ENCODE measurements around the gene RNF20.

RNF20 gene

DNA sequence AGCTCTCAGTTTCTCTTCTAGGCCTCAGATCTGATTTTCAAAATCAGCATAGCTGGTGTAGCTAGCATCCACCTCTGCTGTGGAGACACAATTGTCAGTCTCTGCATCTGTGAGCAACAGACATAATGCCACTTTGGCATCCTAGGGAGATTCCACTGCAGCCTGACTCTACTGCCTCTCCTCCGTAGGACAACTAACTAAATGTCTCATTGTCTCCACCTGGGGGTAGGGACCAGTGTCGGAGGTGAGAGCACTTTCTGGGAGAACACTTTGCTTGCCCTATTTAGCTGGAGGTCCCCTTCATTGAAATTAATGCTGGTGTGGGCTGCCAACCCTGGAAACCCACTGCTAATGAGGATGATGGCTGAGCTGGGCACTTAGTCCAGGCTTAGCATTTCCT, 59.7 kb downstream of the RNF20 start (continued):
- TF ChIP-seq, protein P1, sequence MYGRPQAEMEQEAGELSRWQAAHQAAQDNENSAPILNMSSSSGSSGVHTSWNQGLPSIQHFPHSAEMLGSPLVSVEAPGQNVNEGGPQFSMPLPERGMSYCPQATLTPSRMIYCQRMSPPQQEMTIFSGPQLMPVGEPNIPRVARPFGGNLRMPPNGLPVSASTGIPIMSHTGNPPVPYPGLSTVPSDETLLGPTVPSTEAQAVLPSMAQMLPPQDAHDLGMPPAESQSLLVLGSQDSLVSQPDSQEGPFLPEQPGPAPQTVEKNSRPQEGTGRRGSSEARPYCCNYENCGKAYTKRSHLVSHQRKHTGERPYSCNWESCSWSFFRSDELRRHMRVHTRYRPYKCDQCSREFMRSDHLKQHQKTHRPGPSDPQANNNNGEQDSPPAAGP (tag by site-specific recombination; IDR thresholded peaks at IDR 0.05) = no peak
- TF ChIP-seq ZNF596 (tag by site-specific recombination; IDR thresholded peaks at IDR 0.05) = no peak
- no peak for TF ChIP-seq ZNF10 (tag by site-specific recombination; IDR thresholded peaks at IDR 0.05)
- TF ChIP-seq TRIM28 (IDR thresholded peaks at IDR 0.05; ENCODE audit: borderline replicate concordance, low read length) = no peak

DNA sequence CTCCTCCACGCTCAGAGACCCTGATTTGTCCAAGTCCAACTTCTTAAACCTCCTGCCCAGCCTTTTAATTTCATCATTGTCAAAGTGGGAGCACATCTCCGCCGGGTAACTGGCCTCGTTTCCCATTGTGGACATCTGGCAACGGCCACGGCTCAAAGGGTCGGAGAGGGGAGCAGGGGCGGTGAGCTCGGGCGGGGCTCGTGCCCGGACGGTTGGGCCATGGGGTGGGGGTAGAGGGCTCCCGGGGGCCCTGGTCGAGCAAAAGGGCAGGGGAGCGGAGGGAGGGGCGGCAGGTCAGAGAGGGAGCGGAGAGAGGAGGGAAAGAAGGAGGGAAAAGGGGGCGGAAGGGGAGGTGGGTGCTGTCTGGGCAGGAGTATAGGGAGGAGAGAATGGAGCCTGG, 61.1 kb downstream of the RNF20 start, which contains the start of gene PPP3R2:
Gene PPP3R2 (minus strand): TSS at position 174 of the 400 bp plus-strand sequence. CDS start 48 bp downstream, at position 126.
- POLR2A ChIA-PET = no interaction called here
- H3K4me1 ChIP-seq (ENCODE audit: control insufficient read depth, insufficient read depth, low read length) = no peaks in the 10 kb centered on the region
- CTCF ChIA-PET = interaction anchor here (0.6 to 0.7 kb wide), 2 partner anchors 14 to 211 kb away, joined by 3 read pairs; no protein-coding TSS in a partner anchor
- H3K27ac ChIP-seq (ENCODE audit: extremely low read depth, low read depth, low read length) = no peak within 1 kb of the TSS
- H3K4me3 ChIP-seq (ENCODE audit: low read depth, low read length) = no peak within 1 kb of the TSS
- no peaks in the 10 kb centered on the region for H3K9me3 ChIP-seq (ENCODE audit: control insufficient read depth, insufficient read depth, low read depth, low read length)
- no peak for TF ChIP-seq INSM2 (tag by site-specific recombination; IDR thresholded peaks at IDR 0.05)
- TF ChIP-seq ZNF132 (tag by site-specific recombination; IDR thresholded peaks at IDR 0.05; ENCODE audit: borderline replicate concordance) = no peak
- no peak for TF ChIP-seq ZBTB48 (tag by site-specific recombination; IDR thresholded peaks at IDR 0.05)
- TF ChIP-seq ZNF777 (tag by site-specific recombination; IDR thresholded peaks at IDR 0.05; ENCODE audit: borderline replicate concordance) = no peak
- TF ChIP-seq ZNF660 (tag by site-specific recombination; IDR thresholded peaks at IDR 0.05) = no peak
- TF ChIP-seq EGR2 (tag by site-specific recombination; IDR thresholded peaks at IDR 0.05; ENCODE audit: low read depth) = no peak
- no peak for TF ChIP-seq ZBTB20 (tag by site-specific recombination; IDR thresholded peaks at IDR 0.05)
- TF ChIP-seq, protein P2, sequence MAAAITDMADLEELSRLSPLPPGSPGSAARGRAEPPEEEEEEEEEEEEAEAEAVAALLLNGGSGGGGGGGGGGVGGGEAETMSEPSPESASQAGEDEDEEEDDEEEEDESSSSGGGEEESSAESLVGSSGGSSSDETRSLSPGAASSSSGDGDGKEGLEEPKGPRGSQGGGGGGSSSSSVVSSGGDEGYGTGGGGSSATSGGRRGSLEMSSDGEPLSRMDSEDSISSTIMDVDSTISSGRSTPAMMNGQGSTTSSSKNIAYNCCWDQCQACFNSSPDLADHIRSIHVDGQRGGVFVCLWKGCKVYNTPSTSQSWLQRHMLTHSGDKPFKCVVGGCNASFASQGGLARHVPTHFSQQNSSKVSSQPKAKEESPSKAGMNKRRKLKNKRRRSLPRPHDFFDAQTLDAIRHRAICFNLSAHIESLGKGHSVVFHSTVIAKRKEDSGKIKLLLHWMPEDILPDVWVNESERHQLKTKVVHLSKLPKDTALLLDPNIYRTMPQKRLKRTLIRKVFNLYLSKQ (tag by site-specific recombination; IDR thresholded peaks at IDR 0.05; ENCODE audit: borderline replicate concordance) = no peak
- TF ChIP-seq ZNF214 (tag by site-specific recombination; IDR thresholded peaks at IDR 0.05; ENCODE audit: borderline replicate concordance) = no peak
- no peak for TF ChIP-seq ZNF843 (tag by site-specific recombination; IDR thresholded peaks at IDR 0.05)
- no peak for TF ChIP-seq SP7 (tag by site-specific recombination; IDR thresholded peaks at IDR 0.05)
- no peak for TF ChIP-seq ZNF211 (tag by site-specific recombination; IDR thresholded peaks at IDR 0.05; ENCODE audit: low read depth)
- TF ChIP-seq ZNF184 (tag by site-specific recombination; IDR thresholded peaks at IDR 0.05) = no peak
- no peak for TF ChIP-seq ZNF175 (tag by site-specific recombination; IDR thresholded peaks at IDR 0.05)
- H3K36me3 ChIP-seq (ENCODE audit: control insufficient read depth in 2 of 2, insufficient read depth in 1 of 2, low read length in 2 of 2) = no peaks in the 10 kb centered on the region

DNA sequence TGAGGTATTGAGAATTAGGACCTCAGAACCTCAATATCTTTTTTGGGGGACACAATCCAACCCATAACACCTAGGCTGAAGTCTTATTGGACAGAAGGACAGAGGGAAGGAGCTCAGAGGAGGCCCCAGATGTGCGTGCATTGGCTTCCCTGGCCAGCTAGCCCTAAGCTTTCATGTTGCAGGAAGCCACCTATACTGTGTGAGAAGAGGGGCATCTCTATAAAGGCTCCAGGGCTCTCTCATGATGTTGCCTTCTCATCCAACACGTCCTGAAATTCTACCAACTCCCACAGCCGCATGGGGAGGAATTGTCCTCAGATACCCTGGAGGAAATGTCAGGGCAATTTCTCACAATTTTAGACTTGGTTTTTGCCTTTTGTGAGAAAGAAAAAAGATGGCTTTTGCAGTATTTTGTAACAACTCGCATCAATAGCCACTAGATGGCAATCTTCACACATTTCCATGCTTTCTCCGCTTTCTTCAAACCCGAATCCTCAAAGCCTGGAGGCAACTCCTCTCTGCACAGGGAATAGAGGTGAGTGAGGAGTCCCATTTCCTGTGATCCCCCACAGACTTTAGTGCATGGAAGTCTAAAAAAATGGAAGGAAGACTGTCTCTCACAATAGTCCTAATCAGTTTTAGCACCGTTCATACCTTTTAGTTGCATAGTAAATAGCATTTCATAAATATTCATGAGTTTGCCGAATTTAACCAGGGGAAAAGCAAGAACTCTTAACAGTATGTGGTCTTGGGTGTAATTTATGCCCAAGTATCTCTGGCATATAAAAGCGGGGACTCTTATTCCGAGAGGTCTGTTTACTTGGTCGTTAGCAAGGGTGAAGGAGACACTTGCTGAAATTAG, 68.5 kb downstream of the RNF20 start:
- no peak overlapping the region for H3K4me3 ChIP-seq (ENCODE audit: low read depth, low read length)
- H3K36me3 ChIP-seq (ENCODE audit: control insufficient read depth in 2 of 2, insufficient read depth in 1 of 2, low read length in 2 of 2) = no peaks in the 10 kb centered on the region
- no peak for TF ChIP-seq ZNF366 (tag by site-specific recombination; conservative IDR thresholded peaks at IDR 0.05)
- TF ChIP-seq ZNF223 (tag by site-specific recombination; IDR thresholded peaks at IDR 0.05) = no peak
- peak; percentile 78 for TF ChIP-seq ZNF654 (tag by site-specific recombination; IDR thresholded peaks at IDR 0.05; ENCODE audit: low read depth)
- TF ChIP-seq FEZF1 (tag by site-specific recombination; IDR thresholded peaks at IDR 0.05) = no peak
- no peak for TF ChIP-seq ZBTB49 (tag by site-specific recombination; IDR thresholded peaks at IDR 0.05; ENCODE audit: low read depth)
- TF ChIP-seq ZNF792 (tag by site-specific recombination; IDR thresholded peaks at IDR 0.05) = no peak
- no peaks in the 10 kb centered on the region for H3K4me1 ChIP-seq (ENCODE audit: control insufficient read depth, insufficient read depth, low read length)
- CTCF ChIA-PET = interaction anchor here (0.6 to 1.6 kb wide), 12 partner anchors 9 to 852 kb away, joined by 3 to 8 read pairs (median 3); no protein-coding TSS in a partner anchor
- H3K9me3 ChIP-seq (ENCODE audit: control insufficient read depth, insufficient read depth, low read depth, low read length) = no peaks in the 10 kb centered on the region
- H3K27ac ChIP-seq (ENCODE audit: extremely low read depth, low read depth, low read length) = no peak overlapping the region
- POLR2A ChIA-PET = no interaction called here

Measured in HEK293 (cell line).